Right ventricle myocardium inferior (tissue), 1 donor: Measurements from ENCODE around the gene SCN1A. TPM values are rescaled to one million over a fixed set of nuclear protein-coding genes. Genes with fewer than 3 reads are reported as not detected.
"Not testable (repeated sequence)": the region's sequence is repeated elsewhere in the genome, so short reads cannot be mapped to it uniquely, and the experiment has no call there.

Experiments
- ATAC-seq: fragments of 200-7000 bp; cut with Tn5 transposase; one replicate; pipeline ENCODE4 v1.9.1; 2020; ENCODE audit warnings: mild to moderate bottlenecking, moderate library complexity
- DNase-seq: peaks from one replicate; pipeline ENCODE4 v3.0.0; 2021; ENCODE audit errors: missing footprints
- intact Hi-C: fragments of 100-400 bp; cut with DNase I; formaldehyde crosslinking; loops from one replicate; pipeline ENCODE4 v1.11.0; 2022
- total RNA-seq: library from RNA; stranded (reverse); fragmentation: NEBNext Ultra II Directional; extraction: Animal tissue kit (Norgen Biotek cat#: 25700); gene quantifications from one replicate; pipeline ENCODE4 v1.2.1, GENCODE V29; 2021
- donor health status: DM: no; HTN: yes; CAD: no; lungs with severe emphysema.

SCN1A gene
- total RNA-seq, 1 donor from 2014 or later: 0.38 TPM

DNA sequence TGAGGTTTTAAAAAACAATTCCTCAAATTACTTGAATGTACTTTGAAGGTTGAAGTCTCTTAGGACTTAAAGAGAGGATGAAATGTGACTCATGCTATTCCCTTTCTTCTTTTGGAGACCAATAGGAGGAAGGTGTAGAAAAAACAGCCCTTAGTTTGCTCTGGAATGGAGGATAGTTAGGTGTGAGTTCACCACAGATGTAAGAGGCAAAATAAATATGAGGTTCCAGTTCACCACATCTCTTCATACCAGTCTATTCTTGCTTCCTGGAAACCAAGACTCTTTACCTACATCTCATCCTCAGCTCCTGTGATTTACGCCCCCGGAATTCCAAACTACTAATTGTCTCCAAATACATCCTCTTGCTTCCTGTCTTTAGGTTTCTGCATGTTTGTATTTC is 96.8 kb downstream of the SCN1A start:
- DNase-seq: no peak
- no peak for ATAC-seq
- intact Hi-C loops: no loop called here

DNA sequence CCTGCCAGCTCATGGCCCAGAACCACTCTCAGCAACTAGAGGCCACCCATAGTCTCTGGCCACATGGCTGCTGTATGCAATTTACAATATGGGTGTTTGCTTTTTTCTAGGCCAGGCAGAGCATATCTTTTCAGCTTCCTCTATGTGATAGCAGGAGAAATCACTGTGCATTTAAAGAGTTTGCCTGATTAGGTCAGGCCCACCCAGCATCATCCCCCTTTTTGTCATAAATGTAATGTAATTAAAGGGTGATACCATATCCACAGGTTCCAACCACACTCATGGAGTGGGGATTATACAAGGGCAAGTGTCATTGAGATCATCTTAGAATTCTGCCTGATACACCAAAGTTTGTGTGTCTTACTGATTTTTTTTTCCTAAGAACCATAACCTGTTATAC is 102.5 kb downstream of the SCN1A start:
- ATAC-seq (no peak), DNase-seq (no peak)
- intact Hi-C loops: no loop called here

DNA sequence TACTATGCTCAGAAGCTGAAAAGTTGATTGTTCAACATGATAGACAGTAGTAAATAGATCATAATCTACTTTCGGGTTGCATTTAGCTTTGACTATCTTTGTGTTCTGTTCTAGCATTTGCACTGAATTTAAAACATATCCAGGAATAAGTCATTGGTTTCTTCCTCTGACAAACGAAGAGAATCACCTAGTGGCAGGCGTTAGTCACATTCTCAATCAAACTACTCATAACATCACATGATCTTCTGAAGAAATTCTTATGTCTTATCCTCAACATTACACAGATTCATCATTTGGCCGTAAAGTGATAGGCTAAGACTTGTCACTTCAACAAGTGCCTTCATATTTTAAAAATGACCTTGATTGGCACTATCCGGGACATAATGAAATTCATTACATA is 110.6 kb downstream of the SCN1A start:
- intact Hi-C loops: no loop called here
- DNase-seq (no peak), ATAC-seq (no peak)

DNA sequence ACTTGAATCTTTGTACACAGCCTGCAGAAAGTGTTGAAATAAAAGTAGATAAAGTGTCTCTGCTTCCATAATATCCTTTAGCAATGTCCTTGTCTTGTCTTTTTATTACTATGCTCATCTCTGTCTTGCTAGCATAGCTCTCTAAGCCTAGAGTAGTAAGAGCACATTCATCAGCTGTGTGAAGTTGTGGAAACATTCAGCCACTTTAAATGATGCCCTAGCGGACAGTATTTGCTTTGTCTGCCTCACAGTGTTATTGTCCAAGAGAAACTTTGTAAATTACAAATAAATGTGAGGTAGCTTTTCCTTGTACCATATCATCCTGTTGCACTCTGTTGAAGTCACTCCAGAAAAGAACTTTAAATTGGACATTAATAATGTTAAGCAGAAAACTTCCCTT is 113.9 kb downstream of the SCN1A start:
- no peak for DNase-seq
- no peak for ATAC-seq
- intact Hi-C loops: no loop called here

DNA sequence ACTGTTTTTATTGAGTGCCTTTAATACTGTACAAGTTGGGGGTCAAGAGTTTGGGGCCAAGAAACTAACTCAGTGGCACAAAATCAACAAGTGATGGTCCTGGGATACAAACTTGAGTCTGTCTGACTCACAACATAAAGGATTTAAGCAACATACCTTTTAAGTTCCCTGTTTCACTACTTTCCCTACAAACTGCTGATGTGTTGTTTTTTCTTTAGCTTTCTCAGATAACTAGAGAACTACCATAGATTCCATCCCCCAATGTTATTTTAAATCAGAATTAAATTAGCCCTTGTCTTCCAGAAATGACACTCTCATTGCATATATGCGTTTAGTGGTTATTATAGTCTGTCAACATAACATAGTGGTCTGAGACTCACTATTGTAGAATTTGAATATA is 116.2 kb downstream of the SCN1A start:
- ATAC-seq: no peak
- DNase-seq: no peak
- intact Hi-C loops: no loop called here

DNA sequence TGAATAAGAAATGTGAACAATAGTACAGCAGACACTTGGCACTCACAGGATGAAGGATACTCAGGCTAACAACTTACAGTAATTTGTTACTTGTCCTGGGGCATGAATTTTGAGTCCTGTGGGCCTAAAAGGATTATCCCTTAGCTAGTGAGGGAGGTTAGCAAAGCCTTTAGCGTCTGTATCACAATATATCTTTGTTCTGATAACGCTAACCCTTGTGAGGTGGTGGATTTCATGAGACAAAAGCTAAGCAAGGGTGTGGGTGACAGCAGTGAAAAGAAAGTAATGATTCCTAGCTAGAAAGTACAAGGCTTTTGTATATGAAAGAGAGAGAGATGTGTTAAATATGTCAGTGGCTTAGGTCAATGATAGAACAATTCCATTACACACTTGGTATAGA is 127.4 kb downstream of the SCN1A start:
- no peak for ATAC-seq
- intact Hi-C loops: no loop called here
- no peak for DNase-seq

DNA sequence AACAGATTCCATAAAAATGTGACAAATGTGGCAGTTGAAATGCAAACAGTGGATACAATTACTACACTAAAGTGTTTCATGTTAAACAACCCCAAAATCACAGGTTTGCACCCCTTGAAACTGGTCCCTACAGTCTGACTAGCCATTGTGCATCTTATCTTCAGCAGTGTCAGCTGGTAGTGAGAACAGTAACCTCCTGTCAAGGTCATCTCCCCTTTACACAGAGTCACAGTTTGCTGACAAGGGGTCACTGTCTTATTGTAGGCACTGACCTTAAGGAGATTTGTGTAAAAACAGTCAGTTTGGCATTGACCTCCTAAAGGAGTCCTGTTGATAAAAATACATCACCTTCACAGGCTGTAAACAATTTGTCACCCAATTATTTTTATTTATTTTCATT is 137.0 kb downstream of the SCN1A start:
- intact Hi-C loops: no loop called here
- ATAC-seq: no peak
- DNase-seq: no peak

DNA sequence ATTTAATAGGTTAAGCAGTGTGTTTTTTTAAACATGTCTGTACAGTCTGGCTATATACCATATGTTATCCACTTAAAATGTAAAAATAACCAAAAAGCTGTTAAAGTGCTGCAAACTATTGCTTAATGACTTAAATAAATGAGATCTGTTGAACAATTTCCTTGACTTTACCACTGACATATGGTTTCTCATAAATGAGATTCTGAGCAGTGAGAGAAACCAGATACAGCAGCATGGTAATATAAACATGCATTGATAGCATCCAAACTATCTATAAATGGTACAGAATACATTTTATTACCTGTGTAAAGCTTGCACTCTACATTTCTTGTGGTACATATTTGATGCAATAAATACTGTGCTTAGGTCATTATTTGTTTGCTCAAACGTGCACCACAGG is 138.0 kb downstream of the SCN1A start:
- intact Hi-C loops: no loop called here
- ATAC-seq (no peak), DNase-seq (no peak)

DNA sequence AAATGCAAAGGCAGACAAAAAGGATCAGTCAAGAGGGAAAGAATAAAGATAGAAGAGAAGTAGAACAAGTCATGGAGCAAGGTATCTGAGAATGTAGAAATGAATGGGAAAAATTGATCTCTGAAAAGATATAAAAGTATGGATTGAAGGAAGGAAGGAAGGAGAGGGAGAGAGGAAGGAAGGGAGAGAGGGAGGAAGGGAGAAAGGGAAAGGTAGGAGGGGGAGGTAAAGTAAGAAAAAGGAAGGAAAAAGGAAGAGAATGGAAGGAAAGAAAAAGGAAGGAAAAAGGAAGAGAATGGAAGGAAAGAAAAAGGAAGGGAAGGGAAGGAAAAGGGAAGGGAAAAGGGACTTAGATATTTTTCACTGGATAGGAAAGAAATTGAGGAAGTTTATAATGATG is 142.7 kb downstream of the SCN1A start:
- ATAC-seq (no peak), DNase-seq (no peak)
- intact Hi-C loops: no loop called here

DNA sequence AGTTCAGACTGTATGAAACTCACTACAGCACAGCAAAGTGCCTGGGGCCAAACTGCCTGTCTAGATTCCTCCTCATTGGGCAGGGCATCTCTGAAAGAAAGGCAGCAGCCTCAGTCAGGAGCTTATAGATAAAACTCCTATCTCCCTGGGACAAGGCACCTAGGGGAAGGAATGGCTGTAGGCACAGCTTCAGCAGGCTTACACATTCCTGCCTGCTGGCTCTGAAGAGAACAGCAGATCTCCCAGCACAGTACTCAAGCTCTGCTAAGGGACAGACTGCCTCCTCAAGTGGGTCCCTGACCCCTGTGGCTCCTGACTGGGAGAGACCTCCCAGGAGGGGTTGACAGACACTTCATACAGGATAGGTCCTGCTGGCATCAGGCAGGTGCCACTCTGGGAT is 155.7 kb downstream of the SCN1A start:
- ATAC-seq, intact Hi-C loops, DNase-seq: not testable (repeated sequence)

DNA sequence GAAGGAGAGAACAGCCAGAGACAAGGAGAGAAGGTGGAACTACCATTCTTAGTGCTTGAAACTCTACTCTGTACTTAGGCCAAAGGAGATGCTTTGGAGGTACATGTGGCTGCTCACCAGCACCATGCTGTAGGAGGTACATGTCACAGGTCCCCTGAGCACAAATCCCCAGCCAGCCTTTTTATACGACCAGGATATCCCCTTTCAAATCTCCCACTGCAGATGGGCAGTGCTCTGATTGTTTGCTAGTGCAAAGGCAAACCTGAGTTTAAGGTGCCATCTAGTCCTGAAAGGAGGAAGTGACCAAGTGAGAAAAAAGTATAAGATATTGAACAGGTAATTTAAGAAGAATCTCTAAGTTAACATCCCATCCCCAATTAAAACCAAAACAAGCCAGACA is 157.2 kb downstream of the SCN1A start:
- no peak for DNase-seq
- ATAC-seq: no peak
- intact Hi-C loops: no loop called here

DNA sequence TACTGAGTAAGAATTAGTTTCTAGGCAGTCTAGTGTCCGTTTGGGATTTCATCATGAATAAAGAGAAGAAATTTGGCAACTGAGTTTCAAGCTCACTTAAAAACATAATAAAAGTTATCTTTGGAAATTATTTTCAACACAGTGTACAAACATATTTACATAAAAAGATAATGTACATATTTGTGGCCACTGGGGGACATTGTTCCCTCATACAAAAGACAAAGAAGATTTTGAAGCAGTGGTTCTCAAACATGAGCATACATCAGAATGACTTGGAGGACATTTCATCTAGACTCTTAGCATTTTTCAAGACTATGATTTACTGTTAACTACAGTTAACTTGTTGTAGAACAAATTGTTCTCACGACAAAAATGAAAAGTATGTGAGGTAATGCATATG is 158.6 kb downstream of the SCN1A start:
- intact Hi-C loops: no loop called here
- DNase-seq: no peak
- ATAC-seq: no peak

DNA sequence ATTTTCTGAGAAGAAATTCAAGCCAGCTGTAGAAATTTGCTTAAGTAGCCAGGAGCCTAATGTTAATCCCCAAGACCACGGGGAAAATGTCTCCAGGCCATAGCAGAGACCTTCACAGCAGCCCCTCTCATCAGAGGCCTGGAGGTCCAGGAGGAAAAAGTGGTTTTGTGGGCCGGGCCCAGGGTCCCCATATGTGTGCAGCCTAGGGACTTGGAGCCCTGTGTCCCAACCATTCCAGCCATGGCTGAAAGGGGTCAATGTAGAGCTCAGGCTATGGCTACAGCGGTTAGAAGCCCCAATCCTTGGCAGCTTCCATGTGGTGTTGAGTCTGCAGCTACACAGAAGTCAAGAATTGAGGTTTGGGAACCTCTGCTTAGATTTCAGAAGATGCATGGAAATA is 160.1 kb downstream of the SCN1A start:
- DNase-seq (no peak), ATAC-seq (no peak)
- intact Hi-C loops: no loop called here

DNA sequence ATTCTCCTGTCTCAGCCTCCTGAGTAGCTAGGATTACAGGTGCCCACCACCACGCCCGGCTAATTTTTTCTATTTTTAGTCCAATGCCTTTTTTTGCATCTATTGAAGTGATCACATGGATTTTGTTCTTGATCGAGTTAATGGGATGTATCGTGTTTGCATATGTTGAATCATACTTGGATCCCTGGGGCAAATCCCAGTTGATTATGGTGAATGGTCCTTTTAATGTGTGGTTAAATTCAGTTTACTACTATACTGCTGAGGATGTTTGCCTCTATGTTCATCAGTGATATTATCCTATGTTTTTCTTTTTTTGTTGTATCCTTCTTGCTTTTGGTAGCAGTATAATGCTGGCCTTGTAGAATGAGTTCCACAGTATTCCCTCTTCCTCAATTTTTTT is 166.0 kb downstream of the SCN1A start:
- DNase-seq: no peak
- no peak for ATAC-seq
- intact Hi-C loops: no loop called here

DNA sequence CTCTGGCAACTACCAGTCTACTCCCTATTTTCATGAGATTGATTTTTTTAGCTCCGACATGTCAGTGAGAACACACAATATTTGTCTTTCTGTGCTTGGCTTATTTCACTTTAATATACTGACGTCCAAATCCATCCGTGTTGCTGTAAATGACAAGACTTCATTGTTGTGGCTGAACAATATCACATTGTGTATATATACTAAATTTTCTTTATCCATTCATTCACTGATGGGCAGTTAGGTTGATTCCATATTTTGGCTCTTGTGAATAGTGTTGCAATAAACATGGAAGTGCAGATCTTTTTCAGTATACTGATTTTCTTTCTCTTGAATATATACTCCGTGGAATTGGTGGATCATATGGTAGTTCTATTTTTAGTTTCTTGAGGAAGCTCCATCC is 168.4 kb downstream of the SCN1A start:
- intact Hi-C loops: no loop called here

DNA sequence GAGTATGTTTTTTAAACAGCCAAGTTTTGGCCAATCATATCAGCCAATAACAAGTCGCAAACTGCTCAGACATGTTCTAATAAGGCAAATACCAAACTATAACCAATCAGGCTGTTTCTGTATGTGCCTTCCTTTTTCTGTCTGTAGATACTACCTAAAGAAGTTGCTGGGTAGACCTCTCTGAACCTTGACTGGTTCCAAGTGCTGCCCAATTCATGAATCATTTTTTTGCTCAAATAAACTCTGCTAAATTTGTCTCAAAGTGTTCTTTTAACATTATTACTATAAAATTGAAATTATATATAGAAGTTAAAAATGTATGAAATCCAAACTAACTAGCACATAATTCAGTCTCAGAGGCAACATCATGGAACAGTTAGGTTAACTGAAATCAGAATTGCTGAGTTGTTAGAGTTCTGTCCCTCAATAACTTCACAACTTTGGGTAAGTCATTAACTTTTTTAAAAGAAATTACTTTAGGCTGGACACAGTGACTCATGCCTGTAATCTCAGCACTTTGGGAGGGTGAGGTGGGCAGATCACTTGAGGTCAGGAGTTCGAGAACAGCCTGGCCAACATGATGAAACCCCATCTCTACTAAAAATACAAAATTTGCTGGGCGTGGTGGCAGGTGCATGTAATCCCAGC is 169.4 kb downstream of the SCN1A start:
- intact Hi-C loops: no loop called here
- ATAC-seq: no peak
- no peak for DNase-seq

More for the DNA sequence above, 168.4 kb downstream of the SCN1A start:
- DNase-seq (no peak), ATAC-seq (no peak)

DNA sequence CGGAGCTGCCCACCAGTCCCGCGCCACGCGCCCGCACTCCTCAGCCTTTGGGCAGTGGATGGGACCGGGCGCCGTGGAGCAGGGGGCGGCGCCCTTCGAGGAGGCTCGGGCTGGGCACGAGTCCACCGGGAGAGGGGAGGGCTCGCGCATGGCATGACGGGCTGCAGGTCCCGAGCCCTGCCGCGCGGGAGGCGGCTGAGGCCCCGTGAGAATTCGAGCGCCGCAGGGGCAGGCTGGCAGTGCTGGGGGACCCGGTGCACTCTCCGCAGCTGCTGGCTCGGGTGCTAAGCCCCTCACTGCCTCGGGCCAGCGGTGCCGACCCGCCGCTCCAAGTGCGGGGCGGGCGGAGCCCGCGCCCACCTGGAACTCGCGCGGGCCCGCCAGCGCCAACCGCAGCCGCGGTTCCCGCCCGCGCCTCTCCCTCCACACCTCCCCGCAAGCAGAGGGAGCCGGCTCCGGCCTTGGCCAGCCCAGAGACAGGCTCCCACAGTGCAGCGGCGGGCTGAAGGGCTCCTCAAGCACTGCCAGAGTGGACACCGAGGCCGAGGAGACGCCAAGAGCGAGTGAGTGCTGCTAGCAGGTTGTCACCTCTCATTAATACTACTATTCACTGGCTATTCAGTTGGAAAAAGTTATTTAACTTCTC is 170.7 kb downstream of the SCN1A start:
- DNase-seq (peak; percentile 58), ATAC-seq (no peak)
- intact Hi-C loops: no loop called here

DNA sequence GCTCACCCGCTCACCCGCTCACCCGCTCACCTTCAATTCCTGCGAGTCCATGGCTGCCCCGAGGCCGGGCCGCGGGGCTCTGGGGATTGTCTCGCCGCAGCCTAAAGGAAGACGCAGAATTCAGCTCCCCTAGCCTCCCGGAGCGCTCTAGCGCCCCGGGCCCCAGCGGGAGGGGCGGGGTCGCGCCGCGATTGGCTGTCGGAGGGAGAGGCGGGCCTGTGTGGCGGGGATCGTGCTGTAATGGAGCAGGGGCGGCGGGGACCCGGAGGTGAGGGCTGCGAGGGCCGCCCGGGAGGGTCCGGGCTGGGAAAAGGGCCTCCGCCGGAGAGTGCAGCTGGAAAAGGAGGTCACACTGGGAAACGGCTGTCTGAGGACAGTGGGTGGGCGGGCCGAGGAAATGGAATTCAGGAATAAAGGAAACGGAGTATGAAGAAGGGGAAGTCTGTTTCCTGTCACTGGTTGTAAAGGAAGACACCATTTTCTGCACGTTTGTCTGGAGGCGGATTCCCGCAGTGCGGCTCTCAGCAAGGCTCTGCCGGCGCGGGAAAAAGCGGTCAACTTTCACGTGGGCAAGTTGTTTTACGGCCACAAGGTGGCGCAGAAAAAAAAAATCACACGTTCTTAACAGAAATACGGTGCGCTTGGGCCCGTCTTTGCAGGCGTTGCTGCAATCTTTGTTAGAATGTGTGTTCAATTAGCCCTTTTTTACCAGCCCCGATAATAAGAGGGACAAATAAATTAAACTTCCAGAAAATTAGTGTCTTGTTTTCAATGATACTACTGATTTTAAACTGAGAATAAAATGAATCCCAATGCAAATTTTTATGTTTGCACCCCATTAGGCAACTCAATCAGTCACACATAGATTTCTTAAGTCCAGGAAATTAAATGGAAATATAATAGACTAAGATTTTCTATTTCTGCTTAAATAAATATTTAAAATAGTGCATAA is 173.9 kb downstream of the SCN1A start, which contains the start of gene TTC21B:
TSS of gene TTC21B (minus strand) at position 122 of the 952 bp plus-strand sequence. CDS start at position 51, 71 bp downstream.
- peak; percentile 97 for DNase-seq
- intact Hi-C loops: loop anchor here (2.0 to 5.0 kb wide), 2 partner anchors 173 to 228 kb away; no protein-coding TSS in a partner anchor
- ATAC-seq: peak; percentile 100

DNA sequence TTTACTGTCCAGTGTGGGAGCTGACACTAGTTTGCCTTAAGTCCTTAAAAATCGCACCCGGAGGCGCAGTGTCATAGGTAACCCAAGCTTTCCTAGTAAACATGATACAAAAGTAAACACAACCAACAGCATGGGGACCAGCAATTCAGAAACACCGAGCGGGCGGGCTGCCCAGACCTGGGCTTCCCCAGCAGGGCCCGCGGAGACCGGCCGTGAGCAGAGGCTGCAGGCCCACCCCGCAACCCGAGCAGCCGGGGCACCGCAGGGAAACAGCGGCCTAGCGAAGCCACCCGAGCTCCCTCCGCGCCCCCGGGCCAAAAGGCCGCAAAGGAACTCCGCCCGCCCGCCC is 174.5 kb downstream of the SCN1A start:
- ATAC-seq: peak; percentile 62
- intact Hi-C loops: loop anchor here (5.0 kb wide), 1 partner anchor 229 kb away; no protein-coding TSS in a partner anchor
- DNase-seq: no peak
